ENCODE data around the gene DYNLL2. TPM values are rescaled to one million over a fixed set of nuclear protein-coding genes. Genes with fewer than 3 reads are reported as not detected.

The DYNLL2 gene
- total RNA-seq, 2 donors from 2014 or later, result 29.9 to 33.0 TPM

- DNase-seq (ENCODE audit: low spot score), result no peak
- Histone ChIP-seq H3K4me3 (no peak overlapping the region), H3K27ac (peak overlapping the region; percentile 90 to 91), H3K9me3 (no peaks in the 10 kb centered on the region), H3K4me1 (replicated peaks) (peaks cover 21% of the 10 kb centered on the region), H3K27me3 (replicated peaks; ENCODE audit: insufficient read depth) (no peaks in the 10 kb centered on the region), H3K36me3 (no peaks in the 10 kb centered on the region)
- intact Hi-C loops (cut with DNase I), result loop anchor here (5.0 to 10.0 kb wide), 2 partner anchors 228 to 435 kb away; partner anchors contain the start of gene MRPS23
- 55% methylated on average over 9 of the region's 10 CpGs for WGBS
- TF ChIP-seq CTCF (IDR thresholded peaks at IDR 0.05), result no peak
- TF ChIP-seq POLR2A (IDR thresholded peaks at IDR 0.05), result no peak
- no peak for TF ChIP-seq POLR2AphosphoS5 (IDR thresholded peaks at IDR 0.05)
Measured at GRCh38 chr17:58082341-58082869, 814 bp upstream of the DYNLL2 start.

- DNase-seq (ENCODE audit: low spot score), result peak; percentile 23
- TF ChIP-seq POLR2AphosphoS5 (IDR thresholded peaks at IDR 0.05) (no peak), CTCF (IDR thresholded peaks at IDR 0.05) (no peak), POLR2A (IDR thresholded peaks at IDR 0.05) (peak; percentile 24)
- Histone ChIP-seq H3K27ac (peak overlapping the region; percentile 90 to 91), H3K4me1 (replicated peaks) (peaks cover 21% of the 10 kb centered on the region), H3K4me3 (peak overlapping the region; percentile 99), H3K36me3 (peaks cover 0 to 4% of the 10 kb centered on the region in 2 donors), H3K9me3 (no peaks in the 10 kb centered on the region), H3K27me3 (replicated peaks; ENCODE audit: insufficient read depth) (no peaks in the 10 kb centered on the region)
- intact Hi-C loops (cut with DNase I), result loop anchor here (2.0 to 10.0 kb wide), 3 partner anchors 77 to 434 kb away; partner anchors contain the start of genes MRPS23 and SRSF1
- WGBS, result under 1% methylated on average over 86 of the region's 92 CpGs
Measured at GRCh38 chr17:58083491-58084316, 485 bp downstream of the DYNLL2 start.

- DNase-seq (ENCODE audit: low spot score), result peak; percentile 46
Measured at GRCh38 chr17:58084317-58084981, 1.2 kb downstream of the DYNLL2 start.

More at GRCh38 chr17:58084317-58084981, 1.2 kb downstream of the DYNLL2 start:
- peak overlapping the region; percentile 99 for H3K4me3 ChIP-seq
- peak overlapping the region; percentile 90 to 91 for H3K27ac ChIP-seq
- intact Hi-C loops (cut with DNase I), result loop anchor here (2.0 to 10.0 kb wide), 3 partner anchors 78 to 433 kb away; partner anchors contain the start of genes MRPS23 and SRSF1
- TF ChIP-seq CTCF (IDR thresholded peaks at IDR 0.05) (peak in 2 of 4 experiments; percentile 21 to 24), POLR2AphosphoS5 (IDR thresholded peaks at IDR 0.05) (no peak), POLR2A (IDR thresholded peaks at IDR 0.05) (no peak)
- no peaks in the 10 kb centered on the region for H3K27me3 ChIP-seq (replicated peaks; ENCODE audit: insufficient read depth)
- peaks cover under 1 to 4% of the 10 kb centered on the region in 2 donors for H3K36me3 ChIP-seq
- no peaks in the 10 kb centered on the region for H3K9me3 ChIP-seq
- WGBS, result under 1% methylated on average over 7 of the region's 7 CpGs
- peaks cover 21% of the 10 kb centered on the region for H3K4me1 ChIP-seq (replicated peaks)

Measured in prostate gland (tissue), 2 donors.